PC-3 (cell line): ENCODE measurements around the gene RNF182. TPM values are rescaled to one million over a fixed set of nuclear protein-coding genes. Genes with fewer than 3 reads are reported as not detected.

Source experiments
- ATAC-seq: fragments of 200-7000 bp; cut with Tn5 transposase; 2 replicates; pipeline ENCODE4 v1.9.1; 2020; ENCODE audit warnings: mild to moderate bottlenecking, moderate library complexity
- BruUV-seq: library from RNA; stranded (reverse); fragments of 400-500 nt; replicated peaks from 2 replicates; lab custom pipeline; 2021; lab: Mats Ljungman, UMichigan
- CTCF ChIA-PET: fragments of 300-600 bp; sonication (Branson Sonifier 250); formaldehyde crosslinking; loops from one replicate; lab custom pipeline; 2022; ENCODE audit warnings: antibody characterized with exemption; lab: Charles Lee
- POLR2A ChIA-PET: fragments of 300-600 bp; sonication (Branson Sonifier 250); formaldehyde crosslinking; loops from one replicate; lab custom pipeline; 2022; ENCODE audit warnings: antibody characterized with exemption; ENCODE audit not compliant: unreplicated experiment; lab: Charles Lee
- DNase-seq: peaks from one replicate; pipeline ENCODE4 v3.0.0-alpha.2; 2015
- H2AFZ ChIP-seq: fragments of 300-600 bp; sonication (generic); 2 replicates; pipeline ENCODE4 v1.6.0; 2016; ENCODE audit warnings: antibody characterized with exemption, low read length
- H3F3A ChIP-seq: fragments of 300-600 bp; sonication (generic); one replicate; pipeline ENCODE4 v1.6.0; 2017; ENCODE audit warnings: antibody characterized with exemption, low read length, control low read depth, mild to moderate bottlenecking; ENCODE audit not compliant: unreplicated experiment
- H3K27ac ChIP-seq: fragments of 300-600 bp; sonication (generic); 2 replicates; pipeline ENCODE4 v1.5.1; 2016; ENCODE audit warnings: mild to moderate bottlenecking, low read length
- H3K27me3 ChIP-seq: fragments of 300-600 bp; sonication (generic); 2 replicates; pipeline ENCODE4 v1.6.1; 2016; ENCODE audit warnings: low read length, mixed read lengths
- H3K36me3 ChIP-seq: fragments of 300-600 bp; sonication (generic); 2 replicates; pipeline ENCODE4 v1.6.1; 2016; ENCODE audit warnings: low read depth, mixed run types, low read length, mixed read lengths
- H3K4me1 ChIP-seq: fragments of 300-600 bp; sonication (generic); 2 replicates; pipeline ENCODE4 v1.5.1; 2016; ENCODE audit warnings: low read length; ENCODE audit not compliant: insufficient read depth
- H3K4me2 ChIP-seq: fragments of 300-600 bp; sonication (generic); 2 replicates; pipeline ENCODE4 v1.6.0; 2016; ENCODE audit warnings: low read length
- H3K4me3 ChIP-seq: fragments of 300-600 bp; sonication (generic); 2 replicates; pipeline ENCODE4 v1.5.1; 2016; ENCODE audit warnings: mild to moderate bottlenecking, low read length, mixed read lengths
- H3K79me2 ChIP-seq: fragments of 300-600 bp; sonication (generic); 2 replicates; pipeline ENCODE4 v1.6.1; 2017; ENCODE audit warnings: low read length, mixed read lengths
- H3K9ac ChIP-seq: fragments of 300-600 bp; sonication (generic); 2 replicates; pipeline ENCODE4 v1.6.0; 2016; ENCODE audit warnings: mild to moderate bottlenecking, low read length
- H3K9me2 ChIP-seq: fragments of 300-600 bp; sonication (generic); replicated peaks from 2 replicates; pipeline ENCODE4 v1.6.1; 2016; ENCODE audit warnings: mixed run types, low read length, mixed read lengths
- H3K9me3 ChIP-seq: fragments of 300-600 bp; sonication (generic); 2 replicates; pipeline ENCODE4 v1.6.1; 2016; ENCODE audit warnings: low read length, mixed read lengths
- H4K20me1 ChIP-seq: fragments of 300-600 bp; sonication (generic); 2 replicates; pipeline ENCODE4 v1.6.1; 2016; ENCODE audit warnings: low read length, mixed read lengths
- EZH2 ChIP-seq: fragments of 300-600 bp; sonication (generic); IDR thresholded peaks from one replicate; pipeline ENCODE4 v1.6.1; 2017; ENCODE audit warnings: antibody characterized with exemption, mild to moderate bottlenecking, low read length; ENCODE audit not compliant: unreplicated experiment
- EZH2phosphoT487 ChIP-seq: fragments of 300-600 bp; sonication (generic); IDR thresholded peaks from 2 replicates; pipeline ENCODE4 v1.6.1; 2018; ENCODE audit warnings: mild to moderate bottlenecking, antibody characterized with exemption, low read length, borderline replicate concordance
- intact Hi-C: fragments of 100-400 bp; cut with micrococcal nuclease; formaldehyde crosslinking; loops from 2 replicates; pipeline ENCODE4 v1.9.0; 2023
- total RNA-seq: library from RNA; depleted of rRNA; stranded (reverse); fragments of >200 nt; gene quantifications from 2 replicates; pipeline ENCODE4 v1.2.3, GENCODE V29; 2014
- TF ChIP-seq, protein P1 (sequence below): fragments of 300-600 bp; sonication (generic); conservative IDR thresholded peaks from 2 replicates; pipeline ENCODE4 v1.5.1; 2017; ENCODE audit warnings: antibody characterized with exemption, low read depth, mild to moderate bottlenecking, low read length

Gene RNF182
- total RNA-seq, 1 experiment from 2014 or later, result 24.7 TPM

DNA sequence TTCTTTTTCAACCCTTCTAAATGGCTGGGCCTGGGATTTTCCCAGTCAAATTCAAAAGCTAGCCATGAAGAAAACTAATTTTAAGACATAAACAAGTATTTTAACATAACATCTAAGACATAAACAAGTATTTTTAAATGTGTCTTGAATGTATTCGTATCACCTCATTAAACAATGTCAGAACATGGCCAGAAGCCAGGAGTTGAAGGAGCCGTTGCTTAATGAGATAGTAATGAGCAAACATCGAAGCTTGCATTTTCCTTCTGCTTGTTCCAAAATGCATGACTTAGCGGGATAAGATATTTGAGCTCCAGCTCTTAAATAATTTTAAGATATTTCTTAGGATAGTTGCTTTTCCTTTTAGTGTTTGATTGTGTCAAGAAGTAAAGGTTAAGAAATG is 4.2 kb upstream of the RNF182 start:
- no peaks in the 10 kb centered on the region for H4K20me1 ChIP-seq
- H3K9me3 ChIP-seq, result no peaks in the 10 kb centered on the region
- no peaks in the 10 kb centered on the region for H3K9me2 ChIP-seq
- H3K9ac ChIP-seq, result no peak overlapping the region
- no peak for DNase-seq
- no peak overlapping the region for H3K27ac ChIP-seq
- H3K36me3 ChIP-seq, result no peaks in the 10 kb centered on the region
- intact Hi-C loops, result no loop called here
- CTCF ChIA-PET, result no interaction called here
- H3K4me1 ChIP-seq, result peaks cover 19% of the 10 kb centered on the region
- H3K4me2 ChIP-seq, result no peak overlapping the region
- no peak for ATAC-seq
- no peak overlapping the region for H2AFZ ChIP-seq
- no peak overlapping the region for H3K4me3 ChIP-seq
- H3K27me3 ChIP-seq, result no peaks in the 10 kb centered on the region
- H3F3A ChIP-seq, result no peaks in the 10 kb centered on the region
- peaks cover 6% of the 10 kb centered on the region for H3K79me2 ChIP-seq
- TF ChIP-seq EZH2phosphoT487, result no peak
- TF ChIP-seq, protein P1, sequence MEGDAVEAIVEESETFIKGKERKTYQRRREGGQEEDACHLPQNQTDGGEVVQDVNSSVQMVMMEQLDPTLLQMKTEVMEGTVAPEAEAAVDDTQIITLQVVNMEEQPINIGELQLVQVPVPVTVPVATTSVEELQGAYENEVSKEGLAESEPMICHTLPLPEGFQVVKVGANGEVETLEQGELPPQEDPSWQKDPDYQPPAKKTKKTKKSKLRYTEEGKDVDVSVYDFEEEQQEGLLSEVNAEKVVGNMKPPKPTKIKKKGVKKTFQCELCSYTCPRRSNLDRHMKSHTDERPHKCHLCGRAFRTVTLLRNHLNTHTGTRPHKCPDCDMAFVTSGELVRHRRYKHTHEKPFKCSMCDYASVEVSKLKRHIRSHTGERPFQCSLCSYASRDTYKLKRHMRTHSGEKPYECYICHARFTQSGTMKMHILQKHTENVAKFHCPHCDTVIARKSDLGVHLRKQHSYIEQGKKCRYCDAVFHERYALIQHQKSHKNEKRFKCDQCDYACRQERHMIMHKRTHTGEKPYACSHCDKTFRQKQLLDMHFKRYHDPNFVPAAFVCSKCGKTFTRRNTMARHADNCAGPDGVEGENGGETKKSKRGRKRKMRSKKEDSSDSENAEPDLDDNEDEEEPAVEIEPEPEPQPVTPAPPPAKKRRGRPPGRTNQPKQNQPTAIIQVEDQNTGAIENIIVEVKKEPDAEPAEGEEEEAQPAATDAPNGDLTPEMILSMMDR, result no peak
- no peak for TF ChIP-seq EZH2
- no TSS peak for BruUV-seq
- POLR2A ChIA-PET, result no interaction called here

DNA sequence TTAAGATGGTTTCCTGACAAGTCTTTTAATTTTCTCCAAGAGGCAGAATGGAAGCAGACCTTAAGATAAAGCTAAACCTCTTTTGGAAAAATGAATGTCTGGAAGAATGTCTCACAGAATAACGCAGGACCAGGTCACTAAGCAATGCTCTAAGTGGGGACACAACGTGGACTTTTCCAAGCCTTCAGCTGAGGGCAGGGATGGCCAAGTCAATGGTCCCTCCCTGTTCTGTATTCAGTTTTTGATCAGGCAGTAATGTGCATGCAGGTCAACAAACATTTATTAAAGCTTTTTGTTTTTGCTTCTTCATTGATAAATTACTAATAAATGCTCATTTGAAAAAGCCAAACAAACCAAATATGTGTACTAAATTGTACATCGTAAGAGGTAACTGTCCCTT is 2.0 kb upstream of the RNF182 start:
- CTCF ChIA-PET, result interaction anchor here (0.7 kb wide), 1 partner anchor 99 kb away, joined by 3 read pairs; no protein-coding TSS in a partner anchor
- no peaks in the 10 kb centered on the region for H3K9me2 ChIP-seq
- H3K36me3 ChIP-seq, result peaks cover 3% of the 10 kb centered on the region; the same call in 1 of the 2 replicates
- H3K4me3 ChIP-seq, result no peak overlapping the region
- H4K20me1 ChIP-seq, result no peaks in the 10 kb centered on the region
- POLR2A ChIA-PET, result no interaction called here
- no peak overlapping the region for H2AFZ ChIP-seq
- H3K27ac ChIP-seq, result no peak overlapping the region
- TF ChIP-seq EZH2phosphoT487 (no peak), EZH2 (no peak)
- TF ChIP-seq, protein P1, result no peak
- ATAC-seq (no peak), DNase-seq (no peak)
- H3K4me2 ChIP-seq, result no peak overlapping the region
- H3K79me2 ChIP-seq, result peaks cover 28% of the 10 kb centered on the region
- BruUV-seq, result no TSS peak
- peaks cover 27% of the 10 kb centered on the region for H3K4me1 ChIP-seq
- H3F3A ChIP-seq, result no peaks in the 10 kb centered on the region
- H3K27me3 ChIP-seq, result no peaks in the 10 kb centered on the region
- H3K9me3 ChIP-seq, result no peaks in the 10 kb centered on the region
- no peak overlapping the region for H3K9ac ChIP-seq
- intact Hi-C loops, result no loop called here

DNA sequence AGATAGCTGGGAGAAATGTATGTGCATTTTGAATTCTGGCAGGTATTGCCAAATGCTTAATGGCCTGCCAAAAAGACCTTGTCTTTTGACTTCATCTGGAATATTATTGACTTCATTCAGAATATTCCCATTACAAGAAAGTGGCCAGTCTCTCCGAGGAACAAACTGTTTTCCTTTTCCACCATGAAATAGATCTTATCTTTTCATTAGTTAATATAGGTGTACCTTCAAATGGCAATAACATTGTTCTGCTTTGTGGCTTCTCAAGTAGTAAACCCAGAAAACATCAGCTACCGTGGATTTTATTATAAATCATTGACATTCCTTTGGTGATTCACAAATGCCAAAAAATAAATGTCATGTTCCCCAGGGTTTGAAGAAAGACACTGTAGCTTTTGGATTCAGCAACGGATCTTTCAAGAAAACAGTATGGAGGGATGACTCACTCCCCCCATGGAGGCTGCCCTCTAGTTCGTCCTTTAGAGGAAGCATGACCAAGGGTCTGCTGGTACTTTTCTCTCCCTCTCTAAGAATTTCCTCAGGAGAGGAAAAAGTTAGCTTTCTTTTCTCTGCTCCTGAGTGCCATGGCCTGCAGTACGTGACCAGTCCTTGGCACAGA is 1.1 kb upstream of the RNF182 start:
- Histone ChIP-seq H3K4me1 (peaks cover 31% of the 10 kb centered on the region), H3K79me2 (peaks cover 36% of the 10 kb centered on the region), H2AFZ (peak overlapping the region; percentile 94), H3K27me3 (no peaks in the 10 kb centered on the region), H3K4me3 (peak overlapping the region; percentile 76), H3K9ac (peak overlapping the region; percentile 35), H3K36me3 (peaks cover 3% of the 10 kb centered on the region; the same call in 1 of the 2 replicates), H3F3A (no peaks in the 10 kb centered on the region), H3K27ac (peak overlapping the region; percentile 47), H3K4me2 (peak overlapping the region; percentile 86), H3K9me2 (no peaks in the 10 kb centered on the region), H4K20me1 (no peaks in the 10 kb centered on the region), H3K9me3 (no peaks in the 10 kb centered on the region)
- peak; percentile 64 for DNase-seq
- peak; percentile 21 for ATAC-seq
- CTCF ChIA-PET, result interaction anchor here (0.9 to 1.1 kb wide), 3 partner anchors 15 to 143 kb away, joined by 3 to 5 read pairs (median 4); no protein-coding TSS in a partner anchor
- BruUV-seq, result no TSS peak
- TF ChIP-seq, protein P1, result no peak
- TF ChIP-seq EZH2 (no peak), EZH2phosphoT487 (no peak)
- POLR2A ChIA-PET, result interaction anchor here (0.5 to 1.5 kb wide), 7 partner anchors 13 to 470 kb away, joined by 3 to 11 read pairs (median 4); partner anchors contain the start of gene NOL7
- intact Hi-C loops, result loop anchor here (2.0 kb wide), 1 partner anchor 135 kb away; no protein-coding TSS in a partner anchor
